ENCODE results near the gene DQX1.

GRCh38 chr2:74496997-74497776 is 28.8 kb downstream of the DQX1 start:
- TF ChIP-seq, protein P1, sequence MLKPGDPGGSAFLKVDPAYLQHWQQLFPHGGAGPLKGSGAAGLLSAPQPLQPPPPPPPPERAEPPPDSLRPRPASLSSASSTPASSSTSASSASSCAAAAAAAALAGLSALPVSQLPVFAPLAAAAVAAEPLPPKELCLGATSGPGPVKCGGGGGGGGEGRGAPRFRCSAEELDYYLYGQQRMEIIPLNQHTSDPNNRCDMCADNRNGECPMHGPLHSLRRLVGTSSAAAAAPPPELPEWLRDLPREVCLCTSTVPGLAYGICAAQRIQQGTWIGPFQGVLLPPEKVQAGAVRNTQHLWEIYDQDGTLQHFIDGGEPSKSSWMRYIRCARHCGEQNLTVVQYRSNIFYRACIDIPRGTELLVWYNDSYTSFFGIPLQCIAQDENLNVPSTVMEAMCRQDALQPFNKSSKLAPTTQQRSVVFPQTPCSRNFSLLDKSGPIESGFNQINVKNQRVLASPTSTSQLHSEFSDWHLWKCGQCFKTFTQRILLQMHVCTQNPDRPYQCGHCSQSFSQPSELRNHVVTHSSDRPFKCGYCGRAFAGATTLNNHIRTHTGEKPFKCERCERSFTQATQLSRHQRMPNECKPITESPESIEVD (tag by site-specific recombination; IDR thresholded peaks at IDR 0.05) = no peak
- TF ChIP-seq KLF16 (tag by site-specific recombination; IDR thresholded peaks at IDR 0.05) (no peak), ZNF514 (tag by site-specific recombination; IDR thresholded peaks at IDR 0.05) (no peak), CTCF (tag by site-specific recombination; IDR thresholded peaks at IDR 0.05) (no peak), HOXA7 (CRISPR knock-in tag; IDR thresholded peaks at IDR 0.05; ENCODE audit: borderline replicate concordance) (no peak), TCF7L2 (IDR thresholded peaks at IDR 0.05; ENCODE audit: borderline replicate concordance, low read depth, low read length) (no peak), ZNF549 (tag by site-specific recombination; IDR thresholded peaks at IDR 0.05) (no peak), ATF2 (tag by site-specific recombination; IDR thresholded peaks at IDR 0.05; ENCODE audit: low read depth) (no peak), EGR2 (tag by site-specific recombination; IDR thresholded peaks at IDR 0.05; ENCODE audit: low read depth) (no peak), SP2 (tag by site-specific recombination; IDR thresholded peaks at IDR 0.05) (no peak), ZBTB1 (tag by site-specific recombination; IDR thresholded peaks at IDR 0.05) (no peak)
